Epithelial cell of proximal tubule (primary cell): ENCODE measurements around the gene PMAIP1. TPM values are rescaled to one million over a fixed set of nuclear protein-coding genes. Genes with fewer than 3 reads are reported as not detected.

Source experiments
- DNase-seq: peaks from one replicate; pipeline ENCODE4 v3.0.0-alpha.2; 2011; ENCODE audit warnings: low read depth
- H3K4me3 ChIP-seq: 2 replicates; pipeline ENCODE4 v1.5.1; 2011; ENCODE audit warnings: low read depth, mild to moderate bottlenecking, low read length
- total RNA-seq: library from RNA; depleted of rRNA; stranded (reverse); fragments of >200 nt; gene quantifications from 2 replicates; pipeline ENCODE4 v1.2.3, GENCODE V29; 2015
- TF ChIP-seq, protein P1 (sequence below): conservative IDR thresholded peaks from 2 replicates; pipeline ENCODE4 v1.5.1; 2012; ENCODE audit warnings: low read depth, mild to moderate bottlenecking, low read length

Gene PMAIP1
- total RNA-seq, 1 donor from 2014 or later = 82.6 TPM

DNA sequence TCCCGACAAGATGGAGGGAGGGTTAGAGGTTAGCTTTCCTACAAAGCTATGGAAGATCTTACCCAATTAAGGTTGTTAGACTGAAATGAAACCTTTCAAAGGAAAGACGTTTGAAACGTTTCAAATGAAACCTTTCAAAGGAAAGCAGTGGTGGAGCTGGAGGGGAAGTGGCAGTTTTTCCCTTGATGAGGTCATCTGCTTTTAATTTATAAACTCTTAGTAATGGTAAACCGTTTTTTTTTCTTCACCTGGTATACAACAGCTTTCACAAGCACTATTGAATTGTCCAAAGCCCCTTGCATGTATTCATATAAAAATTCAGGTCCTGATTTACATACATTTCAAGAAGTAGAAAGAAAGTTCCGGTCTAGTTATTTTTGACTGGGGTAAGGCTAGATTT is 7.4 kb downstream of the PMAIP1 start:
- DNase-seq = no peak
- no peak overlapping the region for H3K4me3 ChIP-seq
- TF ChIP-seq, protein P1, sequence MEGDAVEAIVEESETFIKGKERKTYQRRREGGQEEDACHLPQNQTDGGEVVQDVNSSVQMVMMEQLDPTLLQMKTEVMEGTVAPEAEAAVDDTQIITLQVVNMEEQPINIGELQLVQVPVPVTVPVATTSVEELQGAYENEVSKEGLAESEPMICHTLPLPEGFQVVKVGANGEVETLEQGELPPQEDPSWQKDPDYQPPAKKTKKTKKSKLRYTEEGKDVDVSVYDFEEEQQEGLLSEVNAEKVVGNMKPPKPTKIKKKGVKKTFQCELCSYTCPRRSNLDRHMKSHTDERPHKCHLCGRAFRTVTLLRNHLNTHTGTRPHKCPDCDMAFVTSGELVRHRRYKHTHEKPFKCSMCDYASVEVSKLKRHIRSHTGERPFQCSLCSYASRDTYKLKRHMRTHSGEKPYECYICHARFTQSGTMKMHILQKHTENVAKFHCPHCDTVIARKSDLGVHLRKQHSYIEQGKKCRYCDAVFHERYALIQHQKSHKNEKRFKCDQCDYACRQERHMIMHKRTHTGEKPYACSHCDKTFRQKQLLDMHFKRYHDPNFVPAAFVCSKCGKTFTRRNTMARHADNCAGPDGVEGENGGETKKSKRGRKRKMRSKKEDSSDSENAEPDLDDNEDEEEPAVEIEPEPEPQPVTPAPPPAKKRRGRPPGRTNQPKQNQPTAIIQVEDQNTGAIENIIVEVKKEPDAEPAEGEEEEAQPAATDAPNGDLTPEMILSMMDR = no peak

DNA sequence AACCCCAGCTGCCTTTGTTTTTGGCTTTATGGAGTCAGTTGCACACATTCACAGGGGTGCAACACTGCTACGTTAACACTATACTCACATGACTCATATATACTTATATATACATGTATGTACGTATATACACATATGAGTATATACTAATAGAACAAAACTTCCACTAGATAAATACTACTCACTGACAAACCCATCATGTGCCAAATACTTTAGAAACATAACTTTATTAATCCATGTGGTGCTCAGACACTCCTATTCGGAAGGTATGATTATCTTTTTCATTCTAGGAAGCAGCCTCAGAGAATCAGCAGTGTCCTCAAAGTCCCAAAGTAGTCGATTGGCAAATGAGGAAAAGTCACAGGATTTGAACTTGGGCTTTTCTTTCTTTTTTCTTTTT is 7.9 kb downstream of the PMAIP1 start:
- TF ChIP-seq, protein P1 = no peak
- H3K4me3 ChIP-seq = no peak overlapping the region
- no peak for DNase-seq

DNA sequence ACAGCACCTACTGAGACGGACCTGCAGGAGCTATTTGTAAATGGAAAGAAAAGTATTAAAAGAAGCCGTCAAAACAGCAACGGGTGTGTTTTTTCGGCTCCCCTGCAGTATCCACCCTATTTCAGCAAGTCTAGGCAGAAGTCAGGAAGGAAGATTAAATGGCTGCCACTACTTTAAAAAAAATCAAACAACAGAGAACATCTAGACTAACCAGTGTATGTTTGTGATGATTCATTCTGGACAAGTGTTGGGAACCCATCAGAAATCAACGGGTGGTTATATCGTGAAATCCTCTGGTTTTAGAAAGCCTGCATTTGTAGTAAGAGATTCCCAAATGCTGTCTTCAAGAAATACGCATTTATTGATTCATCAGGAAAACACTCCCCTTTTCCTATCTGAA is 9.0 kb downstream of the PMAIP1 start:
- no peak overlapping the region for H3K4me3 ChIP-seq
- TF ChIP-seq, protein P1 = no peak
- no peak for DNase-seq

GRCh38 chr18:59909289-59910036 is 9.7 kb downstream of the PMAIP1 start:
- TF ChIP-seq, protein P1 = no peak
- H3K4me3 ChIP-seq = no peak overlapping the region
- DNase-seq = no peak

DNA sequence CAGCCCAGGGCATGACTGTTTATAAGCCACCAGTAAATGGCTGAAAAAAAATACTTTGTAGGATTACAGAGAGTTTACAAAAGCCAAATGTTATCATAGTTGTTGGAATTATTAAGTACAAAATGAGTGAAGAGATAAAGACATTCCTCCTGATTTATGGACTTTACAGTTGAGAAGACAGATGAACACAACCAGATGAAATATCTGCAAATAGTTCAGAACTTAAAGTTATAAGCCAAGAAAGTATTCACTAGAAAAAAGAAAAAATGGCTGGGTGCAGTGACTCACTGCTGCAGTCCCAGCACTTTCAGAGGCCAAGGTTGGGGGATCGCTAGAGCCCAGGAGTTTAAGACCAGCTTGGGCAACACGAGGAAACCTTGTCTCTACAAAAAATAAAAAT is 11.2 kb downstream of the PMAIP1 start:
- no peak for DNase-seq
- TF ChIP-seq, protein P1 = no peak
- no peak overlapping the region for H3K4me3 ChIP-seq

- TF ChIP-seq, protein P1 = no peak
- no peak for DNase-seq
- no peak overlapping the region for H3K4me3 ChIP-seq
These were observed 11.8 kb downstream of the PMAIP1 start for GRCh38 chr18:59911600-59911999.

GRCh38 chr18:59912007-59912550 is 12.3 kb downstream of the PMAIP1 start:
- TF ChIP-seq, protein P1 = no peak
- no peak overlapping the region for H3K4me3 ChIP-seq
- DNase-seq = no peak
